PC-9 (cell line): ENCODE data around the gene CLDN11. TPM values are rescaled to one million over a fixed set of nuclear protein-coding genes. Genes with fewer than 3 reads are reported as not detected.

Experiments used
- BruUV-seq: library from RNA; stranded (reverse); fragments of 400-500 nt; replicated peaks from 2 replicates; lab custom pipeline; 2021; lab: Mats Ljungman, UMichigan
- CTCF ChIA-PET: fragments of 300-600 bp; sonication (Branson Sonifier 250); formaldehyde crosslinking; loops from one replicate; lab custom pipeline; 2022; ENCODE audit warnings: antibody characterized with exemption; lab: Charles Lee
- POLR2A ChIA-PET: fragments of 300-600 bp; sonication (Branson Sonifier 250); formaldehyde crosslinking; loops from one replicate; lab custom pipeline; 2022; ENCODE audit warnings: antibody characterized with exemption; ENCODE audit not compliant: unreplicated experiment; lab: Charles Lee
- DNase-seq, 2 experiments: peaks; one replicate each; pipeline versions ENCODE4 v3.0.0 to v3.0.0-alpha.2; 2015 to 2022; ENCODE audit warnings: mixed read lengths in 1 of 2
- H2AFZ ChIP-seq: fragments of 200-600 bp; sonication (generic); 2 replicates; pipeline ENCODE4 v1.8.1; 2017; ENCODE audit warnings: antibody characterized with exemption
- H3F3A ChIP-seq: fragments of 200-600 bp; sonication (generic); 2 replicates; pipeline ENCODE4 v1.8.1; 2017; ENCODE audit warnings: antibody characterized with exemption, mild to moderate bottlenecking, low read depth; ENCODE audit not compliant: insufficient read depth
- H3K27ac ChIP-seq: fragments of 200-600 bp; sonication (generic); 2 replicates; pipeline ENCODE4 v1.6.1; 2016; ENCODE audit warnings: mixed run types
- H3K27me3 ChIP-seq: fragments of 200-600 bp; sonication (generic); 2 replicates; pipeline ENCODE4 v1.6.1; 2016; ENCODE audit warnings: low read depth, mixed run types; ENCODE audit not compliant: insufficient read depth
- H3K36me3 ChIP-seq: fragments of 200-600 bp; sonication (generic); 2 replicates; pipeline ENCODE4 v1.6.1; 2016; ENCODE audit warnings: low read depth, mixed run types
- H3K4me1 ChIP-seq: fragments of 200-600 bp; sonication (generic); replicated peaks from 2 replicates; pipeline ENCODE4 v1.6.1; 2016; ENCODE audit warnings: mixed run types; ENCODE audit not compliant: insufficient read depth
- H3K4me2 ChIP-seq: fragments of 200-600 bp; sonication (generic); 2 replicates; pipeline ENCODE4 v1.6.1; 2017; ENCODE audit warnings: mixed run types
- H3K4me3 ChIP-seq: fragments of 200-600 bp; sonication (generic); 2 replicates; pipeline ENCODE4 v1.6.1; 2016; ENCODE audit warnings: mixed run types
- H3K79me2 ChIP-seq: fragments of 200-600 bp; sonication (generic); 2 replicates; pipeline ENCODE4 v1.6.1; 2017; ENCODE audit warnings: low read depth, mixed run types
- H3K9me2 ChIP-seq: fragments of 200-600 bp; sonication (generic); 2 replicates; pipeline ENCODE4 v1.8.1; 2017; ENCODE audit warnings: mild to moderate bottlenecking; ENCODE audit not compliant: insufficient read depth
- H3K9me3 ChIP-seq: fragments of 200-600 bp; sonication (generic); 2 replicates; pipeline ENCODE4 v1.8.1; 2016; ENCODE audit warnings: low read depth; ENCODE audit not compliant: insufficient read depth
- H4K20me1 ChIP-seq: fragments of 200-600 bp; sonication (generic); 2 replicates; pipeline ENCODE4 v1.8.1; 2017; ENCODE audit not compliant: insufficient read depth
- EZH2 ChIP-seq: fragments of 200-600 bp; sonication (generic); IDR thresholded peaks from 2 replicates; pipeline ENCODE4 v1.8.0; 2017; ENCODE audit warnings: antibody characterized with exemption, low read depth
- intact Hi-C: fragments of 100-400 bp; cut with micrococcal nuclease; formaldehyde crosslinking; loops from one replicate; pipeline ENCODE4 v1.10.0; 2022; ENCODE audit not compliant: unreplicated experiment
- total RNA-seq: library from RNA; stranded (reverse); gene quantifications from 2 replicates; pipeline ENCODE4 v1.2.3, GENCODE V29; 2021
- TF ChIP-seq, protein P1 (sequence below): fragments of 200-600 bp; sonication (generic); conservative IDR thresholded peaks from 2 replicates; pipeline ENCODE4 v1.6.1; 2017; ENCODE audit warnings: mixed run types, antibody characterized with exemption, mild to moderate bottlenecking, moderate library complexity

CLDN11 gene
- total RNA-seq, 1 experiment from 2014 or later, result 1.4 TPM

DNA sequence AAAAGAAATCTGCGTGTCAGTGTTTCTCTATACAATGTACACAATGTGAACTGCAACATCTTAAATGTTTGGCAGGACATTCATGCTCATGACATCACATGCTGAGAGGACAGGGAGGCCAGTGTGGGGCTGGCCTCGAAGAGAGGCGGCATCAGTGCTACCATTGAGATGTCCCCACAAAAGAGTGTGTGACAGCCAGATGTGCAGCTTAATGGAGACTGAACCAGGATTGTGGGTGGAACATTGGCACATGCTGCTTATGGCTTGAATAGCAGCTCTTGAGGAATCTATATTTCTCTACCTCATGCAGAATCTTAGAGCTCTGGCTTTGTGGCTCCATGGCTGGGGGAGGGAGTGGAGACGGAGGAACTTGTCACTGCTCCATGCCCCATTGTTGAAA, 18.5 kb downstream of the CLDN11 start:
- BruUV-seq, result no TSS peak

GRCh38 chr3:170437696-170438407, 19.2 kb downstream of the CLDN11 start:
- BruUV-seq, result no TSS peak
- no peak for TF ChIP-seq EZH2
- TF ChIP-seq, protein P1, sequence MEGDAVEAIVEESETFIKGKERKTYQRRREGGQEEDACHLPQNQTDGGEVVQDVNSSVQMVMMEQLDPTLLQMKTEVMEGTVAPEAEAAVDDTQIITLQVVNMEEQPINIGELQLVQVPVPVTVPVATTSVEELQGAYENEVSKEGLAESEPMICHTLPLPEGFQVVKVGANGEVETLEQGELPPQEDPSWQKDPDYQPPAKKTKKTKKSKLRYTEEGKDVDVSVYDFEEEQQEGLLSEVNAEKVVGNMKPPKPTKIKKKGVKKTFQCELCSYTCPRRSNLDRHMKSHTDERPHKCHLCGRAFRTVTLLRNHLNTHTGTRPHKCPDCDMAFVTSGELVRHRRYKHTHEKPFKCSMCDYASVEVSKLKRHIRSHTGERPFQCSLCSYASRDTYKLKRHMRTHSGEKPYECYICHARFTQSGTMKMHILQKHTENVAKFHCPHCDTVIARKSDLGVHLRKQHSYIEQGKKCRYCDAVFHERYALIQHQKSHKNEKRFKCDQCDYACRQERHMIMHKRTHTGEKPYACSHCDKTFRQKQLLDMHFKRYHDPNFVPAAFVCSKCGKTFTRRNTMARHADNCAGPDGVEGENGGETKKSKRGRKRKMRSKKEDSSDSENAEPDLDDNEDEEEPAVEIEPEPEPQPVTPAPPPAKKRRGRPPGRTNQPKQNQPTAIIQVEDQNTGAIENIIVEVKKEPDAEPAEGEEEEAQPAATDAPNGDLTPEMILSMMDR, result no peak
- Histone ChIP-seq H4K20me1 (no peaks in the 10 kb centered on the region), H3K9me2 (no peaks in the 10 kb centered on the region; the same call in 1 of the 2 replicates), H3K9me3 (no peaks in the 10 kb centered on the region), H3K4me1 (no peaks in the 10 kb centered on the region), H2AFZ (no peak overlapping the region), H3K27me3 (no peaks in the 10 kb centered on the region), H3K4me3 (no peak overlapping the region), H3F3A (no peaks in the 10 kb centered on the region), H3K79me2 (no peaks in the 10 kb centered on the region), H3K27ac (no peak overlapping the region), H3K4me2 (no peak overlapping the region), H3K36me3 (no peaks in the 10 kb centered on the region)
- CTCF ChIA-PET, result no interaction called here
- DNase-seq, result no peak
- intact Hi-C loops, result no loop called here
- POLR2A ChIA-PET, result no interaction called here

More for the DNA sequence above, 18.5 kb downstream of the CLDN11 start:
- no peak overlapping the region for H3K4me2 ChIP-seq
- H3K4me3 ChIP-seq, result no peak overlapping the region
- TF ChIP-seq EZH2, result no peak
- TF ChIP-seq, protein P1, result no peak
- H3K9me2 ChIP-seq, result no peaks in the 10 kb centered on the region; the same call in 1 of the 2 replicates
- ChIA-PET CTCF (no interaction called here), POLR2A (no interaction called here)
- no peak overlapping the region for H2AFZ ChIP-seq
- H3K9me3 ChIP-seq, result no peaks in the 10 kb centered on the region
- no peaks in the 10 kb centered on the region for H3K4me1 ChIP-seq
- H4K20me1 ChIP-seq, result no peaks in the 10 kb centered on the region
- no peaks in the 10 kb centered on the region for H3K79me2 ChIP-seq
- no peaks in the 10 kb centered on the region for H3K27me3 ChIP-seq
- no peaks in the 10 kb centered on the region for H3F3A ChIP-seq
- H3K36me3 ChIP-seq, result no peaks in the 10 kb centered on the region
- intact Hi-C loops, result no loop called here
- H3K27ac ChIP-seq, result no peak overlapping the region
- DNase-seq, result no peak

DNA sequence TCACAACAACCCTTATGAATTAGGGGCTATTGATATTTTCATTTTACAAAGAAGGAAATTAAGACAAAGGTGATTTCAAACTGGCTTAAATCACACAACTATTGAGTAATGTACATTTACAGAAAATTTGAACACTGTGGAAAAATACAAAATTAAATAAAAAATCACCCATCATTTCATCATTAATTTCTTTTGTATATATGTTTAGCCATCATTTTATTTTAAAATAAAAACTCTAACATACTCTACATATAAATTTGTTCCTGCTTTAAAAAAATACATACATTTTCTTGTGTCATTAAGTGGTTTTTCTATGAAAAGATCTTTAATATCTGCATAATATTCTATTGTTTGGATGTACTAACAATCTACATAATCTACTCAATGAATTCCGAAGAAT, 20.2 kb downstream of the CLDN11 start:
- no peak overlapping the region for H3K4me2 ChIP-seq
- intact Hi-C loops, result no loop called here
- no TSS peak for BruUV-seq
- H2AFZ ChIP-seq, result no peak overlapping the region
- no peak for DNase-seq
- TF ChIP-seq, protein P1, result no peak
- no peak for TF ChIP-seq EZH2
- no peaks in the 10 kb centered on the region for H3K9me3 ChIP-seq
- H3K79me2 ChIP-seq, result no peaks in the 10 kb centered on the region
- H3K27me3 ChIP-seq, result no peaks in the 10 kb centered on the region
- H3K4me3 ChIP-seq, result no peak overlapping the region
- H4K20me1 ChIP-seq, result no peaks in the 10 kb centered on the region
- POLR2A ChIA-PET, result no interaction called here
- H3K36me3 ChIP-seq, result no peaks in the 10 kb centered on the region
- no peaks in the 10 kb centered on the region for H3F3A ChIP-seq
- CTCF ChIA-PET, result no interaction called here
- H3K4me1 ChIP-seq, result no peaks in the 10 kb centered on the region
- no peak overlapping the region for H3K27ac ChIP-seq
- no peaks in the 10 kb centered on the region; the same call in 1 of the 2 replicates for H3K9me2 ChIP-seq
